CD4-positive, alpha-beta T cell (primary cell): ENCODE results near the gene ZNF860. TPM values are rescaled to one million over a fixed set of nuclear protein-coding genes. Genes with fewer than 3 reads are reported as not detected.

ENCODE experiments used
- ATAC-seq: fragments of 200-7000 bp; cut with Tn5 transposase; one replicate; pipeline ENCODE4 v1.10.0; 2022; ENCODE audit warnings: mild to moderate bottlenecking; ENCODE audit not compliant: poor library complexity
- CTCF ChIA-PET: fragments of 350-600 bp; sonication (Branson Sonifier 250); formaldehyde crosslinking; loops from one replicate; lab custom pipeline; 2021; ENCODE audit warnings: antibody characterized with exemption, inconsistent platforms; lab: Charles Lee
- POLR2A ChIA-PET: fragments of 350-600 bp; sonication (Branson Sonifier 250); formaldehyde crosslinking; loops from one replicate; lab custom pipeline; 2021; ENCODE audit warnings: antibody characterized with exemption, inconsistent platforms; lab: Charles Lee
- DNase-seq, 14 experiments: peaks; one replicate each; pipeline ENCODE4 v3.0.0-alpha.2; 2013 to 2020; ENCODE audit warnings: mixed read lengths in 2 of 14
- H3K27ac ChIP-seq, 2 donors: one replicate each; pipeline versions ENCODE4 v1.5.1 to v1.7.0; 2013; ENCODE audit warnings: low read length in 2 of 2, low read depth in 1 of 2, mild to moderate bottlenecking in 1 of 2
- H3K27me3 ChIP-seq, 2 experiments: 1 replicate in 1 of 2; 2 replicates in 1 of 2; pipeline versions ENCODE4 v1.6.1 to v1.7.0; 2013; ENCODE audit warnings: low read length in 2 of 2, control low read depth in 1 of 2, mild to moderate bottlenecking in 1 of 2, moderate library complexity in 1 of 2; ENCODE audit not compliant: insufficient read depth in 2 of 2, control insufficient read depth in 1 of 2
- H3K36me3 ChIP-seq: one replicate; pipeline ENCODE4 v1.6.1; 2013; ENCODE audit warnings: low read length, control low read depth; ENCODE audit not compliant: insufficient read depth
- H3K4me1 ChIP-seq: one replicate; pipeline ENCODE4 v1.6.1; 2013; ENCODE audit warnings: low read length, control low read depth; ENCODE audit not compliant: insufficient read depth
- H3K4me3 ChIP-seq: one replicate; pipeline ENCODE4 v1.5.1; 2013; ENCODE audit warnings: mild to moderate bottlenecking, low read length, moderate library complexity
- H3K9me3 ChIP-seq, 2 experiments: 1 replicate in 1 of 2; 2 replicates in 1 of 2; pipeline versions ENCODE4 v1.6.1 to v1.7.0; 2013; ENCODE audit warnings: low read length in 2 of 2, mild to moderate bottlenecking in 2 of 2, control low read depth in 1 of 2, moderate library complexity in 1 of 2; ENCODE audit not compliant: control insufficient read depth in 1 of 2, insufficient read depth in 1 of 2
- H3K27ac Mint-ChIP-seq: one replicate; pipeline ENCODE4 v1.8.0; 2020; ENCODE audit warnings: mixed read lengths
- H3K27me3 Mint-ChIP-seq: one replicate; pipeline ENCODE4 v1.8.0; 2021; ENCODE audit warnings: mixed read lengths
- H3K36me3 Mint-ChIP-seq: one replicate; pipeline ENCODE4 v1.8.0; 2021; ENCODE audit warnings: low read depth, mixed read lengths
- H3K4me1 Mint-ChIP-seq: one replicate; pipeline ENCODE4 v1.8.0; 2021; ENCODE audit warnings: low read depth, mixed read lengths
- H3K4me3 Mint-ChIP-seq: one replicate; pipeline ENCODE4 v1.8.0; 2020; ENCODE audit warnings: mild to moderate bottlenecking, mixed read lengths
- H3K9me3 Mint-ChIP-seq: one replicate; pipeline ENCODE4 v1.8.0; 2020; ENCODE audit warnings: mixed read lengths
- intact Hi-C, 2 experiments: fragments of 100-400 bp; cut with DNase I in 1 of 2; cut with micrococcal nuclease in 1 of 2; formaldehyde crosslinking; loops; one replicate each; pipeline versions ENCODE4 v1.15.1 to v1.9.0; 2023 to 2025; cut with DNase I, micrococcal nuclease
- total RNA-seq, 174 experiments: library from RNA in 2 of 174; stranded (reverse) in 2 of 174; gene quantifications; one replicate each; pipeline ENCODE4 v1.2.3 and lab custom pipeline; 2021 to 2026
- TF ChIP-seq, protein P1 (sequence below): fragments of 200-600 bp; IDR thresholded peaks from one replicate; pipeline ENCODE4 v1.8.0; 2022; ENCODE audit warnings: antibody characterized with exemption, mild to moderate bottlenecking

Gene ZNF860
- total RNA-seq, 2 experiments from 2014 or later, result not detected

DNA sequence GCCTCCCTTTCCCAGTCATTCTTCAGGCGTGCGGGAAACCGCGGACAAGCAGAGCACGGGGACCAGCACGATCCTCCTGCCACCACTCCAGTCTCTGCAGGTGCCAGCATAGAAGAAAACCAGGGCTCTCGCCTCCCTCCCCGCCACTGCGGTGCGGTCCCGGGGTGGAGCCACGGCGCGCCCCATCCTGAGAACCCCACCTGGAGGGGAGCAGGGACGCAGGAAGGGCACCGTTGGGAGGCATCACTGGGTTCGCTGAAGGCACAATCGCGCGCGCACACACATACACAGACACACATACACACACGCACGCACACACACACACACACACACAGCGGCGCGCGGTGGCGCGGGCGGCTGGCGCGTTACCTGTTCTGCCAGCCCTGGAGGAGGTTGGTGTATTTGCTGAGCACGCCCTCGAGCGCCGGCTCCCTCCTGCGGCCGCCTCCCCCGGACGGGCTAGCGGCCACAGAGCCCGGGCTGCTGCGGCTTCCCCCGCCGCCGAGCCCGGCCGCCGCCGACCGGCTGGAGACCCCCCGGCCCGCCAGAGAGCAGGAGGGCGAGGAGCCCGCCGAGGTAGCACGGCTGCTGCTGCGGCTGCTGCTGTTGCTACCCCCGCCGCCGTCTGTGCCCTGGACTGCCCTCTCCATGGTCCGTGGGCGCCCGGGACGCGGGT lies 882 bp upstream of the ZNF860 start:
- H3K27me3 ChIP-seq, result peaks cover 29 to 43% of the 10 kb centered on the region in 2 experiments
- ATAC-seq (peak; percentile 63), DNase-seq (peak; percentile 6 to 64 (median 32))
- H3K27me3 Mint-ChIP-seq, result peaks cover 72% of the 10 kb centered on the region
- H3K4me3 Mint-ChIP-seq, result peak overlapping the region; percentile 83
- intact Hi-C loops, result no loop called here
- H3K9me3 ChIP-seq, result peaks cover 0 to 4% of the 10 kb centered on the region in 2 experiments
- H3K36me3 Mint-ChIP-seq, result peaks cover 3% of the 10 kb centered on the region
- H3K27ac ChIP-seq, result no peak overlapping the region
- H3K36me3 ChIP-seq, result no peaks in the 10 kb centered on the region
- H3K9me3 Mint-ChIP-seq, result no peaks in the 10 kb centered on the region
- CTCF ChIA-PET, result no interaction called here
- POLR2A ChIA-PET, result no interaction called here
- no peak overlapping the region for H3K27ac Mint-ChIP-seq
- peaks cover 18% of the 10 kb centered on the region for H3K4me1 ChIP-seq
- TF ChIP-seq, protein P1, sequence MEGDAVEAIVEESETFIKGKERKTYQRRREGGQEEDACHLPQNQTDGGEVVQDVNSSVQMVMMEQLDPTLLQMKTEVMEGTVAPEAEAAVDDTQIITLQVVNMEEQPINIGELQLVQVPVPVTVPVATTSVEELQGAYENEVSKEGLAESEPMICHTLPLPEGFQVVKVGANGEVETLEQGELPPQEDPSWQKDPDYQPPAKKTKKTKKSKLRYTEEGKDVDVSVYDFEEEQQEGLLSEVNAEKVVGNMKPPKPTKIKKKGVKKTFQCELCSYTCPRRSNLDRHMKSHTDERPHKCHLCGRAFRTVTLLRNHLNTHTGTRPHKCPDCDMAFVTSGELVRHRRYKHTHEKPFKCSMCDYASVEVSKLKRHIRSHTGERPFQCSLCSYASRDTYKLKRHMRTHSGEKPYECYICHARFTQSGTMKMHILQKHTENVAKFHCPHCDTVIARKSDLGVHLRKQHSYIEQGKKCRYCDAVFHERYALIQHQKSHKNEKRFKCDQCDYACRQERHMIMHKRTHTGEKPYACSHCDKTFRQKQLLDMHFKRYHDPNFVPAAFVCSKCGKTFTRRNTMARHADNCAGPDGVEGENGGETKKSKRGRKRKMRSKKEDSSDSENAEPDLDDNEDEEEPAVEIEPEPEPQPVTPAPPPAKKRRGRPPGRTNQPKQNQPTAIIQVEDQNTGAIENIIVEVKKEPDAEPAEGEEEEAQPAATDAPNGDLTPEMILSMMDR, result no peak
- H3K4me3 ChIP-seq, result peak overlapping the region; percentile 56
- peaks cover 11% of the 10 kb centered on the region for H3K4me1 Mint-ChIP-seq

DNA sequence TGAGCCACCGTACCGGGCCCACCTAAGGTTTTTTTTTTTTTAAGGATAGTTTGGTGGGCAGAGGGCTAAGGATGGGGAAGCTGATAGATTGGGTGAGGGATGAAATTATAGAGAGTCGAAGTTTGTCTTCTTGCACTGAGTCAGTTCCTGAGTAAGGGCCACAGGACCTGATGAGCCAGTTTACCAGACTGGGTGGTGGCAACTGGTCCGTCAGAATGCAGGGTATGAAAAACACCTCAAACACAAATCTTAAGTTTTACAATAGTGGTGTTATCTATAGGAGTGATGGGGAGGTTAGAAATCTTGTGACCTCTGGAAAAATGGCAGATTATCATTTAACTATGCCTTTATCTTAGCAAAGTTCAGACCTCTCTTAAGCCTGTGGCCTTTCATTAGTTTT lies 2.8 kb downstream of the ZNF860 start:
- ChIA-PET CTCF (no interaction called here), POLR2A (no interaction called here)
- no peak overlapping the region for H3K27ac Mint-ChIP-seq
- Histone ChIP-seq H3K27me3 (peaks cover 26 to 29% of the 10 kb centered on the region in 2 experiments), H3K27ac (no peak overlapping the region), H3K36me3 (no peaks in the 10 kb centered on the region), H3K9me3 (peaks cover 7 to 8% of the 10 kb centered on the region in 2 experiments), H3K4me1 (peaks cover 18% of the 10 kb centered on the region), H3K4me3 (no peak overlapping the region)
- H3K4me1 Mint-ChIP-seq, result peaks cover 9% of the 10 kb centered on the region
- H3K27me3 Mint-ChIP-seq, result peaks cover 41% of the 10 kb centered on the region
- H3K36me3 Mint-ChIP-seq, result peaks cover 3% of the 10 kb centered on the region
- no peak overlapping the region for H3K4me3 Mint-ChIP-seq
- TF ChIP-seq, protein P1, result no peak
- H3K9me3 Mint-ChIP-seq, result no peaks in the 10 kb centered on the region
- intact Hi-C loops, result no loop called here
- ATAC-seq (no peak), DNase-seq (no peak)

DNA sequence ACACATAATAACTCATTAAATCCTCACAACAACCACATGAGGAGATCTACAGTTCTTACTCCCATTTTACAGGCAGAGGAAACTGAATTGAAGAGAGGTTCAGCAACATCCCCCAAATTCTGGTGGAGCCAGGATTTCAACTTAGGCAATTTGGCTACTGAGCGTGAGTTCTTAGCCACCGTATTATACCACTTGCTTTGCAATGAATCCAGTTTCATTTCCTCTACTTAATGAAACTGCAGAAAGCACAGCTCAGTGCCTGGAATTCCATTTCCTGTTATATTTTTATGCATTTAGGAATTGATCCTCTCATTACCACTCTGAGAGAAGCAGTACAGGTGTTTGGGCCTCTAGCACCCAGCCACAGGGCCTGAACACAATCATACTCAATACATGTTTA lies 4.3 kb downstream of the ZNF860 start:
- Histone ChIP-seq H3K36me3 (no peaks in the 10 kb centered on the region), H3K4me1 (peaks cover 9% of the 10 kb centered on the region), H3K4me3 (no peak overlapping the region), H3K27ac (no peak overlapping the region), H3K27me3 (peaks cover 16 to 18% of the 10 kb centered on the region in 2 experiments), H3K9me3 (peaks cover 4 to 13% of the 10 kb centered on the region in 2 experiments)
- DNase-seq (no peak), ATAC-seq (no peak)
- TF ChIP-seq, protein P1, result no peak
- Mint-ChIP-seq H3K9me3 (no peaks in the 10 kb centered on the region), H3K27ac (no peak overlapping the region), H3K4me3 (no peak overlapping the region), H3K27me3 (peaks cover 29% of the 10 kb centered on the region), H3K4me1 (peaks cover 4% of the 10 kb centered on the region), H3K36me3 (peaks cover 3% of the 10 kb centered on the region)
- ChIA-PET POLR2A (no interaction called here), CTCF (no interaction called here)
- intact Hi-C loops, result no loop called here
